Adipocyte (in vitro differentiated cells): ENCODE results near the gene TPCN2.

ENCODE experiments used
- DNase-seq: peaks from one replicate; pipeline ENCODE4 v3.0.0-alpha.2; 2015; ENCODE audit warnings: low read depth
- H3K27me3 ChIP-seq: replicated peaks from 2 replicates; pipeline ENCODE4 v1.7.0; 2013; ENCODE audit warnings: mild to moderate bottlenecking, low read length, moderate library complexity; ENCODE audit not compliant: control insufficient read depth, insufficient read depth
- H3K36me3 ChIP-seq: 2 replicates; pipeline ENCODE4 v1.7.0; 2013; ENCODE audit warnings: low read length, mild to moderate bottlenecking, moderate library complexity; ENCODE audit not compliant: control insufficient read depth, insufficient read depth, severe bottlenecking
- H3K4me1 ChIP-seq: 2 replicates; pipeline ENCODE4 v1.7.0; 2013; ENCODE audit warnings: mild to moderate bottlenecking, low read length, moderate library complexity; ENCODE audit not compliant: control insufficient read depth, insufficient read depth
- H3K4me3 ChIP-seq: 2 replicates; pipeline ENCODE4 v1.7.0; 2013; ENCODE audit warnings: mild to moderate bottlenecking, low read length, moderate library complexity
- H3K9ac ChIP-seq: 2 replicates; pipeline ENCODE4 v1.7.0; 2013; ENCODE audit warnings: mild to moderate bottlenecking, low read length, moderate library complexity
- H3K9me3 ChIP-seq: 2 replicates; pipeline ENCODE4 v1.7.0; 2013; ENCODE audit warnings: mild to moderate bottlenecking, low read length, moderate library complexity; ENCODE audit not compliant: control insufficient read depth

Gene TPCN2

DNA sequence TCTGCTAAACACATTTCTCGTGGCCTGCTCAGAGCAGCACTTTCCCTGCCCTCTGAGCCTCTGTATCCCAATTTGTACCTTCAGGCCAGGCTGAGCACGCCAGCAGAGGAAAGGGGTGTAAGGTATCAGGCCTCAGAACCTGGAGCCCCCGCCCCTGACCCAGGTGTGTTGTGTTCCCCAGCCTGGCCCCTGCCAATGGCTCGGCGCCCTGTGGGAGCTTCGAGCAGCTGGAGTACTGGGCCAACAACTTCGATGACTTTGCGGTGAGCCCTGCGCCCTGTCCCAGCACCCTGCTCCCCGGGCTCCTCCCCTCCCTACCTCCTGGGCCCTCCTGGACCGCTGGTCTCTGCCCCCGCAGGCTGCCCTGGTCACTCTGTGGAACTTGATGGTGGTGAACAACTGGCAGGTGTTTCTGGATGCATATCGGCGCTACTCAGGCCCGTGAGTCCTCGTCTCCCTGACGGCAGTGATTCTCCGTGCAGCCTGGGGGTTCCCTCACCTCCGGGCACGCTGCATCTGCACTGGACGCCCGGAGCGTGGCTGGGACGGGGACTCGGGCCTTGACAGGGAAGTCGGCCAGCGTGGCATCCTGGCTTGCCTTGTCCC, 36.9 kb downstream of the TPCN2 start:
- Histone ChIP-seq H3K36me3 (peaks cover 20% of the 10 kb centered on the region), H3K9me3 (no peaks in the 10 kb centered on the region), H3K4me3 (no peak overlapping the region), H3K27me3 (no peaks in the 10 kb centered on the region), H3K9ac (no peak overlapping the region), H3K4me1 (peaks cover 7% of the 10 kb centered on the region)
- no peak for DNase-seq

DNA sequence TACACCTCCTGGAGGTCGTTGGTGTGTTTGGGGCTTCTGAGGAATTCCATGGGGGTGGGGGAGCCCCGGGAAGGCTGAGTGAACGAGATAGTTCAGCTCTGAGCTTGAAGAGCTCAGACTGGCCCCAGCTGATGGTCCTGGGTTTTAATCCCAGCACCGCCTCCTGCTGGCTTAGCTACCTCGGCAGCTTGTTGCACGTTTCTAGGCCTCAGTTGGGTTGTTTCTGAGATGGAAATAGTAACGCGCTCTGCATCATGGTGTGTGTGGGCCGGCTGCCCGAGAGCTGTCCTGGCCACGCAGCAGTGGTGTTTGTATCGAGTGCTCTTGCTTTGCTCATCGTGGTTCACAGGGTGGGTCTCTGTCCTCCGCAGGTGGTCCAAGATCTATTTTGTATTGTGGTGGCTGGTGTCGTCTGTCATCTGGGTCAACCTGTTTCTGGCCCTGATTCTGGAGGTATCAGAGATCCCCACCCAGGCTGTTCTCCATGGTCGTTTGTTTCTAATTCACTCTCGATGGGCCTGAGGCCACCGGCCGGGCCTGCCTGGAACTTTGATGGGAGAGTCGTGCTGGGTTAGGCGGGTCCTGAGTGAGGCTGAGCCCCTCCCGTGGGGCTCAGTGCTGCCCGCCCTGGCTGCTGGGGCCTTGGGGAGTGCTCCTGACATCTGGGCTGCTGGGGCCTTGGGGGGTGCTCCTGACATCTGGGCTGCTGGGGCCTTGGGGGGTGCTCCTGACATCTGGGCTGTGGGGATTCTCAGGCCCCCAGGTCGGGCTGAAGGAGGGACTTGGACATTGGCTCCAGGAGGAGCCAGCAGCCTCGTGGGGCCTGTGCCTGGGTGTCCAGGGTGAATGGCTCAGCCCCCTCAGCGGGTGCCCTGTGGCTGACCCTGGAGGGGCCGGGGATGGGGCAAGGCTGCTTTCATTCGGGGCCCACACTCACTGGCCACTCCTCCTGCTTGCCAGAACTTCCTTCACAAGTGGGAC, 37.7 kb downstream of the TPCN2 start:
- H3K36me3 ChIP-seq = peaks cover 17% of the 10 kb centered on the region
- H3K4me3 ChIP-seq = no peak overlapping the region
- H3K27me3 ChIP-seq = no peaks in the 10 kb centered on the region
- peaks cover 6% of the 10 kb centered on the region for H3K4me1 ChIP-seq
- no peak for DNase-seq
- H3K9me3 ChIP-seq = no peaks in the 10 kb centered on the region
- no peak overlapping the region for H3K9ac ChIP-seq

DNA sequence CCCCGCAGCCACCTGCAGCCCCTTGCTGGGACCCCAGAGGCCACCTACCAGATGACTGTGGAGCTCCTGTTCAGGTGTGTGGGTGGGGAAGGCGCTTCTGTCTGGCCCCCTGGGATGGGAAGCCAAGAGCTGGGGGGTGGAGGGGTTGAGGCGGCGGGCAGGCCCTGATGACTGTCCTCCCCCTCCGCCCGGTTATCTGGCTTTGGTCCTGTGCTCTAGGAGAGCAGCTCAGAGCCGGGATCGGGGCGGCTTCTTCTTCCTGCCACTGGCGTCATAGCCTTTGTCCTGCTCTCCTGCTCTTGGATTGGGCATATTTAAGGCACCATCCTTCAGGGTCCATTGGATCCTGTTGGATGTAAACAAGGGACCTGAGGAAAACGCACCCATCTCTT, 38.4 kb downstream of the TPCN2 start:
- H3K4me1 ChIP-seq = peaks cover 6% of the 10 kb centered on the region
- no peak overlapping the region for H3K4me3 ChIP-seq
- no peak overlapping the region for H3K9ac ChIP-seq
- H3K36me3 ChIP-seq = peaks cover 10% of the 10 kb centered on the region
- DNase-seq = no peak
- H3K27me3 ChIP-seq = no peaks in the 10 kb centered on the region
- H3K9me3 ChIP-seq = no peaks in the 10 kb centered on the region

DNA sequence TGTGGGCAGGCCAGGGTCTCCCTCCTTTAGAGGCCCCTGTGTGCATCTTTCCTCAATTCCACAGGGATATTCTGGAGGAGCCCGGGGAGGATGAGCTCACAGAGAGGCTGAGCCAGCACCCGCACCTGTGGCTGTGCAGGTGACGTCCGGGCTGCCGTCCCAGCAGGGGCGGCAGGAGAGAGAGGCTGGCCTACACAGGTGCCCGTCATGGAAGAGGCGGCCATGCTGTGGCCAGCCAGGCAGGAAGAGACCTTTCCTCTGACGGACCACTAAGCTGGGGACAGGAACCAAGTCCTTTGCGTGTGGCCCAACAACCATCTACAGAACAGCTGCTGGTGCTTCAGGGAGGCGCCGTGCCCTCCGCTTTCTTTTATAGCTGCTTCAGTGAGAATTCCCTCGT, 39.1 kb downstream of the TPCN2 start:
- Histone ChIP-seq H3K4me3 (no peak overlapping the region), H3K9ac (no peak overlapping the region), H3K27me3 (no peaks in the 10 kb centered on the region), H3K36me3 (peaks cover 8% of the 10 kb centered on the region), H3K4me1 (peaks cover 6% of the 10 kb centered on the region), H3K9me3 (no peaks in the 10 kb centered on the region)
- no peak for DNase-seq

DNA sequence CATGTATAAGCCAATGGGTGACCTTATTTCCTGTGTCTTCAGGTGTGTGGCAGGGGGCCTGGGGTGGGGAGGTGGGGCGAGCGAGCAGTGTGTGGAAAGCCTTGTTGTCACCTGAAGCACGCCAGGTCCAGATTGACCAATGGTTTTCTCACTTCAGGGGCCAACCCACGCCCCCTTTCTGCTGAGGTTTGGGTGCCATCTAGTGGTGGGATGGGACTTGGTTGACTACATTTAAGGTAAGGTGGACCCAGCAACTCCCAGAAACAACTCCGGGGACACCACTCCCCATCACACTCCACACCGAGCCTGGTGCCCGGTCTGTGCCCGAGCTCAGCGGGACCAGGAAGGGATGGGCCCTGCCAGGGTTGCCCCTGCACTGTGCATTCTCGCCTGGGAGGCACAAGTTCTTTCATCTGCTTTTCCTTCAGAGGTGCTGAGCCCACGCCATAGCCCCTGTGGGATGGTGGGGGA, 40.0 kb downstream of the TPCN2 start:
- DNase-seq = peak; percentile 86
- Histone ChIP-seq H3K4me1 (peaks cover 6% of the 10 kb centered on the region), H3K4me3 (no peak overlapping the region), H3K9ac (peak overlapping the region; percentile 16), H3K36me3 (peaks cover 2% of the 10 kb centered on the region), H3K9me3 (no peaks in the 10 kb centered on the region), H3K27me3 (no peaks in the 10 kb centered on the region)

DNA sequence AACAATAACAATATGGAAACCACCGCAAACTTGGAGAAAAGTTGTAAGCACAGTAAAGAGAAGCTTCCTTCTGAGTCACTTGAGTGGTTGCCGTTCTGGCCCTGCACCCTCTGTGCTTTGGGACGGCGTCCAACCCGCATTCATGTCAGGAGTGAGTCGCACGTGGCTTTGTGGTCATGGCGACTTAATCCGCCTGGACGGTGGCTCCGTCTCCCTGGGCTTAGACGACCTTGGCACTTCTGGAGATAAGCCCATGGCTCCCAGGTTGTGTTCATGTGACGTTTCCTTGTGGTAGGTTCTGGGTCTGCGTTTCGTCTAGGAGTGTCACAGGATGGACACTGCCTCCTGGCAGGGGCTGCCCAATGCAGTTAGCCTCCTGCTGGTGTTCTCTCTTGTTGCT, 40.5 kb downstream of the TPCN2 start:
- DNase-seq = peak; percentile 59
- Histone ChIP-seq H3K36me3 (peaks cover 2% of the 10 kb centered on the region), H3K4me3 (no peak overlapping the region), H3K9me3 (no peaks in the 10 kb centered on the region), H3K4me1 (peaks cover 6% of the 10 kb centered on the region), H3K27me3 (no peaks in the 10 kb centered on the region), H3K9ac (peak overlapping the region; percentile 16)

DNA sequence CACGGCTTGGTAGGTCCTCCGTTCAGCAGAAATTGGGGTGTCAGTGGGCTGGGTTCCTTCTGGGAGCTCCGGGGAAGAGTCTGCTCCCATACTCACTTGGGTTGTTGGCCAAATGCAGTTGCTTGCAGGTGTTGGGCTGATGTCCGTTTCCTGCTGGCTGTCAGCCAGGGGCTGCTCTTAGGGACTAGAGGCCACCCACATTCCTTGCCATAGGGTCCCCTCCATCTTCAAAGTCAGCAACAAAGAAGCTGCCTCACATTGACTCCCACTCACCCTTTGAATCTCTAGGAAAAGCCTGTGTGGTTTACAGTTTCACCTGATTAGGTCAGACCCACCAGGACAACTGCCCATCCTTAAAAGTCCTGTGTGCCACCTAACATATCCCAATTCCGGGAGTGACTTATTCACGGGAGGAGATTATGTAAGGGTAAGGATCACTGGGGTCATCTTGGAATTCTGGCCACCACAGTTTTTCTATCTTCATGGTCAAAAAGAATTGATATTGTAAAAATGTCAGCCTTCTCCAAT, 43.0 kb downstream of the TPCN2 start:
- Histone ChIP-seq H3K27me3 (no peaks in the 10 kb centered on the region), H3K36me3 (no peaks in the 10 kb centered on the region), H3K9ac (no peak overlapping the region), H3K4me1 (peaks cover 6% of the 10 kb centered on the region), H3K9me3 (no peaks in the 10 kb centered on the region), H3K4me3 (no peak overlapping the region)
- no peak for DNase-seq

DNA sequence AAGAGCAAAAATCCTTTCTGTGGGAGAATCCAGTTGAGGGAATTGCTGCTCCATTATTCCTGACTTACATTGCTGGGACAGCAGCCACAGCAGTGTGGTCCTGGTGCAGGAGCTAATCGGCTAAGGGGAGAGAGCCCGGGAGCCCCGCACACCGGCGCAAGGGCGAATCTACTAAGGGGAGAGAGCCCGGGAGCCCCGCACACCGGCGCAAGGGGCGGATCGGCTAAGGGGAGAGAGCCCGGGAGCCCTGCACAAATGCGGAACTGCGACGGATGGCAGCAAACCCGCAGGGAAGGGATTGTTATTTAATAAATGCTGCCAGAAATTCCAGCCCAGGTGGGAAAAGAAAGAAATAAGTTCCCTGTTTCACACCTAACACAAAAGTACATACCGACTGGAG, 43.5 kb downstream of the TPCN2 start:
- Histone ChIP-seq H3K9ac (no peak overlapping the region), H3K4me1 (peaks cover 6% of the 10 kb centered on the region), H3K27me3 (no peaks in the 10 kb centered on the region), H3K9me3 (no peaks in the 10 kb centered on the region), H3K4me3 (no peak overlapping the region), H3K36me3 (no peaks in the 10 kb centered on the region)
- no peak for DNase-seq

DNA sequence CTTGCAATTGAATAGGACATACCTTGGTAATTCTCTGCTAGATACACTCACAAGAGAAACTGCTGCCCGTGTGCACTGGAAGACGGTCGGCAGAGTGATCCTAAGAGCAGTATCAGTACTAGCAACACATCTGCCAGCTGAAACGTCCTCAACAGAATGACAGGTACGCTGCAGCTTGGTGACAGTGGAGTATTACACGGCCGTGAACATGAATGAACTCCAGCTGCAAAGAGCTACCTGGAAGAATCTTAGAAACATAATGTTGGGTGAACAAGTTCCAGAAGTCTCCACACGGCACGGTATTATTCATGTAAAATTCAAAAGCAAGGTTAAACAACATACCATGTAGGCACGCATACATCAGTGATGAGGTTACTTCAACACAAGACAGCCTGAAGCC, 44.4 kb downstream of the TPCN2 start:
- Histone ChIP-seq H3K9ac (no peak overlapping the region), H3K9me3 (no peaks in the 10 kb centered on the region), H3K4me3 (no peak overlapping the region), H3K27me3 (no peaks in the 10 kb centered on the region), H3K36me3 (no peaks in the 10 kb centered on the region), H3K4me1 (peaks cover 6% of the 10 kb centered on the region)
- DNase-seq = no peak

DNA sequence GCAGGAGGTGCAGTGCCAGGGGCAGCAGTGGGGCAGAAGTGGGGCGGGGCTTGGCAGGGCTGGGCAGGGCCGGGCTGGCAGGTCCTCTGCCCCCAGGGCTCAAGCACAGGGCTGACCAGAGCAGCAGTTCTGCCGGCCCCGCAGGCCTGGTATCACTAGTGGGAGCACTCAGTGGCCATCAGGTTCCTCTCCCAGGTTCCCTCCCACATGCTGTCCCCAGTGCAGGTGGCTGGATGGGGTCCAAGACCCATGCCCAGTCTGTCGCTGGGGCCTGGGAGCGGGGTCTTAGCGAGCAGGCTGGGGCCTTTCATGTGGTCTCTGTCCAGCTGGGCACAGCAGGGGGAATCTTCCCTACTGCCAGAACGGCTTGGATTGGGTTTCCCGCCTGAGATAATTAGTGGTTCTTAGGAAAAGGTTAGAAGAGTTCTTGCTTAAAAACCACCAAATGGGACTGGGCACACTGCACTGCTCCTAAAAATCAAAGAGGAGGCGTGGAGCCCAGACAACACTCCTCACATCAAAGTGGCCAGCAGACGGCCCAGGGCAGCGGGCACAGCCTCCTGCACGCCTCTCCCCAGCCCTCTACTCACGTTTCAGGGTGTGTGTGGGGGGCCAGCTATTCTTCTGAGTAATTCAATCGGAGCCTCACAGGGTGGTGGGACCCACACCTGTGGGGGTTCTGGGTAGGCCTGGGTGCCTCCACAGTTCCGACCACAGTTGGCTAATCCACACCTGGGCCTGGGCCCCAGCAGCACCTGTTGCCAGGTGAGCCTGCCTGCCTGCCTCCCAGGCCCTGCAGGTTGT, 45.6 kb downstream of the TPCN2 start:
- H3K9me3 ChIP-seq = no peaks in the 10 kb centered on the region
- H3K9ac ChIP-seq = no peak overlapping the region
- no peaks in the 10 kb centered on the region for H3K27me3 ChIP-seq
- no peak overlapping the region for H3K4me3 ChIP-seq
- no peaks in the 10 kb centered on the region for H3K36me3 ChIP-seq
- H3K4me1 ChIP-seq = no peaks in the 10 kb centered on the region
- DNase-seq = no peak

DNA sequence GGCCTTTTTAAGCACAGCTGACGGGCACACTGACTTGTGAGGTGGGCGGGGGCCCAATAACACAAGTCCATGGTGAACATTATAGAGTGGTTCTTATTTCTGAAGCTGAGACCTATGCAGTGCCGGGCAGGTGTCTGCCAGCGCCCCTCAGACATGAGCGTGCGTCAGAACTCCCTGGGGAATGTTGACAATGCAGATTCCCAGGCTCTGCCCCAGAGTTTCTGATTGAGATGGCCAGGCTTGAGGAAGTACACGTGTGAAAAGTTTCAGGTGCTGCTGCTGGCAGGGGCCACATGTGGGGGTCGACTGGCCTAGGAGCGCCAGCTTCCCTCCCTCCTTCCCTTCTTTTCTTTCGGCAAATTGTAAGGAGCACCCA, 46.2 kb downstream of the TPCN2 start:
- Histone ChIP-seq H3K9ac (no peak overlapping the region), H3K4me3 (no peak overlapping the region), H3K27me3 (peaks cover 2% of the 10 kb centered on the region), H3K9me3 (no peaks in the 10 kb centered on the region), H3K36me3 (no peaks in the 10 kb centered on the region), H3K4me1 (no peaks in the 10 kb centered on the region)
- no peak for DNase-seq
